GM03348 (cell line): ENCODE measurements around the gene TGFBR3.

ENCODE experiments used
- DNase-seq: peaks from one replicate; pipeline ENCODE4 v3.0.0; 2012; ENCODE audit warnings: low spot score

The TGFBR3 gene

DNA sequence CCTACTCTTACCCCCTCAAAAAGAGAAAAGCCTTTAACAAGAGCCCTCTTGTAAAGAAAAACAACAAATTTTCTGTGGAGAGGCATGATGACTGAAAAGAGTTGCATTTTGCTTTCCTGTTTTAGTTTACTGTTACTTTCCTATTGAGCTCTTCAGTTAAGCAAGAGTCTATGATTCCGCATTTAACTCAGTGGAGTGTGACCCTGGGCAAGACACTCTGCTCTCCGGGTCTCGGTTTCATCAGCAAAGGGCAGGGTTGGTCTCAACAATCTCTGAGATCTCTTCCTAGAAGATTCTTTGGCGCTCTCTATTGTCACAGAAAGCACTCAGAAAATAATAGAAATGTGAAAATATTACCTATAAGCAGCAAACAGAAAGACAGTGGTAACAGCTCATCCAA is 175.7 kb downstream of the TGFBR3 start:
- no peak for DNase-seq

DNA sequence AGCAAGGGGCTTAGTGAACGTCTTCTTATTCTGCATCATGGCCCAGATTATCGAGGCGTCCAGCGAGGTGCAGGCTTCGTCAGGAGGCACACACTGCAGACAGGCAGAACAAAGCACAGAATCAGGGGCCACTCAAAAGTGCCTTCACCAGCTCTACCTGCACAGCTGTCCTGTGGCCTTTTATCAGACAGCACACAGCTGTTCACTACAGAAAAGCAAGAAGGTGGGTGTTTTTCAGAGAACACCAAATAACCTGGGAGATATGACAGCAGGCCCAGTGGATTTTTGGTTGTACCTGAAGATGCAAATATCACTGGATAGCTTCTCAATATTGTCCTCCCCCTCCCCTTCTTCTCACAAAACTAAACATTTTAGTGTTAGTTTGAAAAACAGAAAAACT is 177.3 kb downstream of the TGFBR3 start:
- no peak for DNase-seq

DNA sequence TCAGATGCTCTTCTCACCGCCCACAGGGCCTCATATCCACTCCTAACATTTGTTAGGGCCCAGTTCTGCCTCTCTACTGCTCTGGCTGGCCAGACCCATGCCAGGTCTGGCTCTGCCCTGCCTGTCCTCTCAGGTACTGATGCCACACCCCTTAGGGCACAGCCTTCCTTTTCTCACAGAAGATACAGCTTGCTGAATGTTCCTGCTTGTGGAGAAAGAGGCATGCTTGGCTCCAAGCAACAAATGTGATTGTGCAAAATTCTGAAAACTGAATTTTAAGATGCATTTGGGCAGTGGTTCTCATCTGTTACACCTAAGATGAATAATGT is 178.1 kb downstream of the TGFBR3 start:
- DNase-seq: no peak

DNA sequence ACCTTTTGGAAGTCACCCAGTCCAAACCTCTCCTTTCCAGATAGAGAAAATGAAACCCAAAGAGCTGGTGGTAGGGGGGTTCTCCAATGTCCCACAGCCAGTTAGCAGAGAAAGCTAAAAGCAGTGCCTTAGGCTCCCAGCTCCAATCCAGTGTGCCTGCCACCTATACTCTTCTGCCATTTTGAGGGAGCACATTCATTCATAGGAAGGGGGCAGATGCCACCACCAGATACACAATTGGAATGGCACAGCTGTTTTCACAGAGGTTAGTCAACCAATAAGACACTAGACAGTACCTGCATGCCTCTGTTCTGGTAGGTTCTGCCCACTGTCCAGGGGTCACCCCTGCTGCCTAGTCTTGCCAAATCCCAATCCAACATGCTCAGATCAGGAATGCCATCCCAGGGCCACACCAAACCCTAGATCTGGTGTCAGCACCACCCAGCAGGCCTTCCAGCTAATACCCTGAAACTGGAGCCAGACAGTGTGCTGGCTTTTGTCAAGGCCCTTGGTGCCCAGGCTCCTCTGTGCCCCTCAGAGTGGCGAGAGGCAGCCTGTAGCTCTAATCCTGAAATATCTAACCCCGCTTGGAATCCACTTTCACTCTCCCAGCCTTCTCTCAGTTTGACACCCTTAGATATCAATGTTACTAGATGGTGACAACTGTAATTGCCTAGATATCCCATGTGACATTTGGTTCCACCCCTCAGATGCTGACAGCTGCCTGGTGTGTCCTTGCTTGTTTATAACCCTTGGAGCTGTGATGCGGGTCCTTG is 178.6 kb downstream of the TGFBR3 start:
- no peak for DNase-seq

DNA sequence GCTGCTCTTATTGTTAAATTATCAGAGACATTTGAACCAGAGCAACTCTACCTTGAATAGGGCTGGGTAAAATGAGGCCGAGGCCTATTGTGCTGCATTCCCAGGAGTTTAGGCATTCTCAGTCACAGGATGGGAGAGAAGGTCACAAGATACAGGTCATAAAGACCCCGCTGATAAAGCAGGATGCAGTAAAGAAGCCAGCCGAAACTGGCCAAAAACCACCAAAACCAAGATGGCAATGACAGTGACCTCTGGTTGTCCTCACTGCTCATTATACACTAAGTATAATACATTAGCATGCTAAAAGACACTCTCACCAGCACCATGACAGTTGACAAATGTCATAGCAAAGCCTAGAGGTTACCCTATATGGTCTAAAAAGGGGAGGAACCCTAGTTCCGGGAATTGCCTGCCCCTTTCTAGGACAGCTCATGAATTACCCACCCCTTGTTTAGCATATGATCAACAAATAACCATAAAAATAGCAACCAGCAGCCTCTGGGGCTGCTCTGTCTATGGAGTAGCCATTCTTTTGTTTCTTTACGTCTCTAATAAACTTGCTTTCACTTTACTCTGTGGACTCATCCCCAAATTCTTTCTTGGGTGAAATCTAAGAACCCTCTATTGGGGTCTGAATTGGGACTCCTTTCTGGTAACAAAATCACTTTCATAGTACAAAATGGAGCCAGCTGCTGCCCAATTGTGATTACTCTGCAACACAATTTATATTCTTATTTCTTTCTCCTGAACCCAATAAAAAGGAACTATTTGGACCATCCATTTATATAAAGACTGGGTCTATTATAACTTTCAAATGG is 179.6 kb downstream of the TGFBR3 start:
- no peak for DNase-seq

DNA sequence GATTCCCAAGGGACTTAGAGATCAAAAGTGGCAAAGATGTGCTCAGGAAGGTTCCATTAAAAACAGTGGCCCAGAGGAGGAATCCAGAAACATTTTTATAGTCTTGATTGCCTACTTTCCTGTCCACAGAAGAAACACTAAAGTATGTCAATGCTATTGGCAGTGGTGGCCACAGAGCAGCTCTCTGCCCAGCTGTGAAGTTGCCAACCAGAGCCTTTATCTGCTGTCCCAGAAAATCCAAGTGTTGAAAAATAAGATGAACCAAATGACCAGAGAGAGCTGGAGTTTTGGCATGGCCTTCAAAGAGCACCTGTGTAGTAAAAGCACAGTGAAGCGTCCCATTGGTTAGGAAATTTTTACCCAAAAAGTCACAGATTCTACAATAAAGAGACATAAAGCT is 181.2 kb downstream of the TGFBR3 start:
- no peak for DNase-seq

DNA sequence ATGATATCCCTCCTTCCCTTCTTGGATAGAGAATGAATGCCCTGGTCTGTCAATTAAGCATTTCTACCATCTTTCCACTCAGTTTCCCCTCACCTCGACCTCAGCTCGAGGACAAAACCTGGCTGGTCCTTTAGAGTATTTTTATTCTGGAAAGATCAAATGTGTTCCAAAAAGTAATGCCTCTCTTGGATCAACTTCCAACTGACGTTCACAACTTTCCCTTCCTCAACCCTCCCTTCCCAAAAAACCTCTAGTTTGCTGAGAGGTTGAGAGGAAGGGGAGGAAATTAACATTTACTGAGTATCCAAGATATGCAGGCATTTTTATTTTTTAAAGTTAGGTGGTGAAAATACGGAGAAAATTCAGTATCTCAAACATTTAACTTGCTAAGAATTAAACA is 182.9 kb downstream of the TGFBR3 start:
- DNase-seq: no peak

DNA sequence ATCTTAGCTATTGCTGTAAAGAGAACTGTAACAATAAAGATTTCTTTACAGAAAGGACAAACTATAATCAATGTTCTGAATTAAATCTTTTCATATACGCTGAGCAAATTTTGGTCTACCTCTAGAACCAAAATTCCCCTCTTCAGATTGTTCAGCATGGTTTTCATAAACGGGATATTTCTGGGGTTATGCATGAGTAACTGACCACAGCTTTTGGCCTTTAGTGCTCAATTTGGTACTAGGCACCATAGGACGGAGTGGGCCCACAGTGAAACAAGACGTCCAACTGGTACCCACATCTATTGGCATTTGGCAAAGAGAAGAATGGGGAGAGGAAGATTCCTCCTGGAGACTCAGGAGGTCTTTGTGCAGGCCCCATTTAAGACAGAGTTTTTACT is 184.5 kb downstream of the TGFBR3 start:
- DNase-seq: peak; percentile 25

DNA sequence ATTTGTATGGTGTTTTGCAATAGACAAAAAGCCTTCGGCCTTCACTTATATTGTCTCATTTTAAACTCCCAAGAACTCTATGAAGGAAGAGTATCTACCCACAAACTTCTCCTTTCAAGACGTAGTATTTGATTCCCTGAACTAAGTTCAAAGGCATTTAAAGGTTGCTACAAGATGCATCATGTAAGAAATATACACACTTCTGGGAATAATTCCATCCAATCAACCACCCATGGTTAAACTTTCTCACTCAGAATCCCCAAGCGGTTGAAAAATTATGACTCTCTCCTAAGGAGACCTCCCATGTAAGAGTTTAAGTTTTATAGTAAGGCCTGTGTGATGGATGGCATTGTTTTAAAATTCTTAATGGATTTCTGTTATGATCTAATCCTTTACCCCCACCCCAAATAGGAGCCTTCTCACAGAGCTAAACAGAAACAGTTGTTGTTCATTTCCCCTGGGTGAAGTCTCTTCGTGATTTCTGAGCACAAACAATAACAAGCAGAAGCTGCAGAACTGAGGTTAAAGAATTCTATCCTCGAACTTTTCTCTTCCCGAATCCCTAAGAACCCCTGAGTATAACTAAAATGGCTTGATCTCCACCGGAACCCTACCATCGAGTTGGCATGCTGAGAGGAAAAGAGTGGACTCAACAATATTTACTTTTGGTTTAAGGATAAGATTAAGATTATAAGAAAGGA is 185.0 kb downstream of the TGFBR3 start:
- peak; percentile 52 for DNase-seq

DNA sequence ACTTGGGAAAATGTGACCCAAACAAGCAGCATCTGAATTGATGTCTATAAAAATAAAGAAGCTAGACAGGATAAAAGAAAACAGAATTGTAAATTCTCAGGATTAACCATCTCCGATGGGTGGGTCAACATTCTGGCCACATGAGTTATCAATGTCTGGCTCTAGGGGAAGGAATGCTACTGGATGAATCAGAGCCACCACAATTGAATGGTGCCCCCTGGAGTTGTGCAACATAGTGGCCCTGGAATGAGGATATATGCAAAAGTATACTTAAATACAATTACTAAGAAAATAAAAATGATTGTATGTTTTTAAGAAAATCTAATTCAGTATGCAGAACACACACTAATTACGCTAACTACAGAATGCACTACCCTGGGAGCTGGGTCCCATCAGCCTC is 185.6 kb downstream of the TGFBR3 start:
- peak; percentile 60 for DNase-seq

DNA sequence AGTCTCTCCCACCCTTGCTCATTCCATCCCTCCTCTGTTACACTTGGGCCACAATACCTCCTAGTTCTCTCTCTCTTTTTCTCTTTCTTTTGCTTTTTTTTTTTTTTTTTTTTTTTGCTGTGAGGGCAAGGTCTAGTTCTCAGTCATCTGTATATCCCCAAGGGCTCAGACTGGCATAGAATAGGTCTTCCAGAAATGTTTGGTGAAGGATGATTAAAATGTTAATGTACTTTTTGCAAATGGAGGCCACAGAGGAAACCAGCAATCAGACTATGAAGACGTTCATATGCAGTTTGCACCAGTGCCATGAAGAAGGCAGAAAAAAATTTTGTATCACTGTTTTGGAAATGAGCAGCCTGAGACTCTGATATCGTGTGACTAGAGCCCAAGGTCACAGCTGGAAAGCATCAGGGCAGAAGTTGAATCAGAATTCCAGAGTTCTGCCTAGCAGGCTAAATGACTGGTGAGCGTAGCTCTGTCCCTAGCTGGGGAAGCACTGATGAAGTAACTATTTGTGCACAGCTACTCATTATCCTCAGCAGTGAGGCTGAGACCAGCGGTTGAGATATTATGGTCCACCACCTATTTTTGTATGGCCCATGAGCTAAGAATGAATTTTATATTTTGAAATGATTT is 186.5 kb downstream of the TGFBR3 start:
- DNase-seq: peak; percentile 74

DNA sequence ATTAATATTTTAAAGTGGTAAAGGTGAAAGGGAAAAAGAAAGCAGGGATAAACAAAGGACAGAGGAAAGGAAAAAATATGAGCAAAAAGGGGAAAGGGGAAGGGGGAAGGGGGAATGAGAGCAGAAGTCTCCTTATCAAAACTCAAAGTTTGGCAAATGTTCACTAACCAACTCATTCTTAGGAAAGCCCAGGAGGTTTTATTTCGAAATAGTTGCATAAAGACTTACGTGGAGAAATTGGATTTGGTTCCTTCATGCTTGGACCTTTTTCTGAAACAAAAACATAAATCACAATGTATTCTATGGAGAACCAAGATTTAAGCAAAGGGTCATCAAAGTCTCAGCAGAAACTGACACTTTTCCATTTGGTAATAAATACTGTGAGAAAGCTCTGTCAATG is 188.1 kb downstream of the TGFBR3 start:
- DNase-seq: peak; percentile 35

DNA sequence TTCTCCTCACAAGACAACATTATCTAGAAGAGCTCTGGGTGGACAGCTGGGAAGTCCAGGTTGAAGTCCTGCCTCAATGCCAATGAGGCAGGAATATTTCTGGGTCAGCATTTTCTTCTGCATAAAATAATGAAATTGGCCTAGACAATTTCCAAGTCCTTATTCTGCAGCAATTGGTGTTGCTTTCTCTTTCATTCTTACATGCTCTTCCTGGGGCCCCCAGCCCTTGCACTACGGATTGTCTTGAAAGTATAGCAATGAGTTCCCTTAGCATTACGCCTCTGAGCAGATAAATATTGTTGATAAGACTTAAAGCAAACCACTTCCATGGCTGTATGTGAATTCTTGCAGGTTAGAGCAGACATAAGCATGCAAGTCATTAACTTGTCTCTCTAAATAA is 188.5 kb downstream of the TGFBR3 start:
- DNase-seq: no peak

DNA sequence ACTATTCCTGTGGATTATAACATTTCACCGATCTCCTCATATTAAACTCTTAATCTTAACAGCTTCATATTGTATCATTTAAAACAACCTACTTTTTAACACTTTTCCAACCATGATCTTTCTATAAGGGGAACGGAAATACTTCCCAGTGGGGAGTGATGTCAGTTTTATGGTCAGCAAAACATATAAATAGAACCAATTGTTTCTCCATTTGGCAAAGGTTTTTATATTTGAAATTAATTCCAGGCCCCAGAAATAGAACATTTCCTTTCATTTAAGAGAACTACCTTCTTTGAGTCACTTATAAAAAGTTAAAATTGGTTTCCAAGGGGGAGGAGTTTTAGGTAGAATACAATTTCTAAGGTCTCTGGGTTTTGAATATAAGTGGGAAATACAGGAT is 189.6 kb downstream of the TGFBR3 start:
- no peak for DNase-seq

DNA sequence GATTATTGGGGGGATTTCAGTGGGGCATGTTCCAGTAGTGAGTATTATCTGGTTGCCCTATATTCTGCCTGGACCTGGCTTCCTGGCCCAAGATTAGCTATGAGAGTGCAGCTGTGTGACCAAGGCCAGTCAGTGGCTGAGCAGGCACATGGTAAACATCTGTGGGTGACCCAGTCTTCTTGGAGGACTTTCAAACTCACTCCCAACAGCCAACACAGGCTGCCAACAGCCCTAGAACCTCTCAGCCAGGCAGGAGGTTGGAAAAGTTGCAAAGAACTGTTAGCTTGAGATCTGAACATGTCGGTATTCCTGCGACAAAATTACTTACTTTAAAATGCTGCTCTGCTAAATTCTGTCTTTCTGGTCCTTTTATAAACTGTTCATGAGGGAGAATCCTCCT is 192.4 kb downstream of the TGFBR3 start:
- DNase-seq: peak; percentile 79

DNA sequence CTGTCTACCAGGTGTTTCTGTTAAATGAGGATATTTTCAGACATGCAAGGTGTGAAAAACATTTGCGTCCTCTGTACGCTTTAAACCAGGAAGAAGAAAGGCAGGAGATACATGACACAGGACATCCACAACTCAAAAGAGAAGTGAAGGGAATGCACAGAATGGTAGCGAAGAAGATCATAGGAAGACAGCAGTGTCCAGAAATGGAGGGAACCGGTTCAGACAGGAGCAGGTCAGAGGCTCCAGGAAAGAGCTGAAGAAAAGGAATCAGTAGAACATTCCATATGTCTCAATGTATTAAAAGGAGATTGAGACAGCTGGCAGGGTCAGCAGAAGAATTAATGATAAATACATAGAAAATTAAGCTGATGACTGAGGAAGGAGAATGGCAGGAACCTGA is 194.4 kb downstream of the TGFBR3 start:
- no peak for DNase-seq

DNA sequence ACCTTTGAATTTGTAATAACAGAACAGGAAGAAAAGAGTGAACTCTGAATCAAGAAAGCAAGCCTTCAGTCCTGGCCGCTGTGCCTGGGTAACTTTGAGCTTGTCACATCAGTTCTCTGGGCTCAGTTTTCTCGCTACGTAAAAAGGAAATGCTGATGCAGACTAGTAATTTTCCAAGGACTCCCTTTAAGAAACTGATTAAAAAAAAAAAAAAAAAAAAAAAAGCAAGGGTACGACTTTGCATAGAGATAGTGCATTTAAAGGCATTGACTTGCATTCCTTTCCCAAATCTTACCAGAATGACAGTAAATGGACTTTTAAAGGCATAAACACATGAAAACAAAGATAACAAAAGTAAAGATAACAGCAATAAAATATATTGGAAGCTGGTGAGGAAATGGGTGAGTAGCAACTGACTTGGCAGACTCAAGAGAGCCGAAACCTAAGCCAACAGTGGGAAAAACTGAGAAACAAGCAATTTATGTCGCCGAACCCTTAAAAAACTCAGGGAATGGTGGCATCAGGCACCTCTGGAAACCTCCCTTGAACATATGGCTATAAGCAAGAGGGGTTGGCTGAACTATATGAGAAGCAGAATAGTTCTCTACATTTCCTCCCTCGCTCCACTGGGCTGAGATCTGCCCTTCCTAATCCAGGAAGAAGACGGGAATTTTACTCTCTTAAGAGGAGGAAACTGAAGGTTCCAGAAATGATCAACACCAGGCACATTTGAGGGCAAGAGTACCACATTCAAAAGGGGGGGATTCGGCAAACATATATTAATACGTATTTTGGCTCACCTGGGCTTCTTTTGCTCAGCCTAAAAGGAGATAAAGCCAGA is 196.1 kb downstream of the TGFBR3 start:
- DNase-seq: no peak

DNA sequence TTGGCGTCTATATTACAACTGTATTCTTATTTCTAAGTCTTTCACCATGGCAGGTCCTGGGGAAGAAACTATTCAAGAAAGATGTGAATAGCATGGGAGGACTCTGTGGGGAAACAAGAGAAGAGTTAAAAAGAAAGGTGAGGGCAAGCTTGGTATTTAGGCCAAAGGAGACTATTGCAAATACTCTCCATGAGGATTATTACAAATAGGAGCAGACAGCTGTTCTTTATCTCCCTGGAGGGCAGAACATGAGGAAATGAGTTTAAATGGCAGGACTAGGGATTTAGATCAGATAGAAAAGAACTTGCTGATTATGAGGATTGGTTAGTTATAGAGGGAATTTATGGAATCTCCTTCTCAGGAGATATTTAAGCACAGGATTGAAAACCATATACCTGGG is 198.5 kb downstream of the TGFBR3 start:
- no peak for DNase-seq

DNA sequence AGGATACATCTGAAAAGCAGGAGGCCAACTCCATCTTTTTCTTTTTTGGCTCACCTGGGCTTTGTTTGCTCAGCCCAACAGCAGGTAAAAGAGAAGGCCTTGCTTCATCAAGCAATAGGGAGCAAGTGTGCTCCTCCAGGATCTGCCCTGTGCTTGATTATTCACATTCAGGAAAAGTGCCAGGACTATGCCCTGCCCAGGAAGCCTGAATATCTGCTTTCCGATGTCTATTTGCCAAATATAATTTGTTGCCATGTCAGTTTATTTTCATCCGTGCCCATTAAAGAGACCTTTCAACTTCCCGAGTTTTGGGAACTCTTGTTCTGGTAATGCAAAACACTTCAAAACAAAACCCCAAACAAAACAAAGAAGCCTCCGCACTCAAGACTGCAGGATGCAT is 200.0 kb downstream of the TGFBR3 start:
- peak; percentile 24 for DNase-seq

DNA sequence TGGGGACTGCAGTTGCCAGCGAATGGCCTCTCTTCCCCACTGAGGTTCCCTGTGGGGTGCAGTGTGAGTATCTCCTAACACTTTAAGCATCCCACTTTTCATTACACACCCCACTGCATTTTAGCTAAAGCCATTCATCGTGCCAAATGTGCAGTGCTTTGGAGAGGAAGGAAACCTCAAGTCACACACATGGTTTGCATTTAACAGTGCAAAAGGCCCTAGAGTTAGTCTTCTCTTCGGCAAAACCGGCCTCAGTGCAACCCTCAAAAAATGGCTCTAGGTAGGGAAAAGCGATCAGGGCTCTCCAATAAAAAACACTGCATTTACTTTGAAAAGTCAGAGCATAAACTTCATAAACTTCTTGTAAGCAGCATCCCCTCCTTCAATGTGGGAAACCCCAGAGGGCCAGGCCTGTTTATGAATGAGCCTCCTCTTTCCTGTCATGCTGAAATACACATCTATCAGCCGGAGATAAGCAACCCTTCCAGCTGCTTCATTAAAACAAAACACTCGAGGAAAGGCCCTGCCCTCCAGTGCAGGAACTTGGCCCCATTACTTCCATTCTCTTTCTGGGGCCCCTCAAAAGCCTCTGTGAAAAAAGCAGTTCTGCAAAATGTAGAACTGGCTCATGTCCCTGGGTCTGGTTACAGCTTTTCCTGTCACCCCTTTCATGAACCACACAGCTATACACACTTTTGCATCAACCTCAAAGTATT is 201.3 kb downstream of the TGFBR3 start:
- DNase-seq: peak; percentile 57

DNA sequence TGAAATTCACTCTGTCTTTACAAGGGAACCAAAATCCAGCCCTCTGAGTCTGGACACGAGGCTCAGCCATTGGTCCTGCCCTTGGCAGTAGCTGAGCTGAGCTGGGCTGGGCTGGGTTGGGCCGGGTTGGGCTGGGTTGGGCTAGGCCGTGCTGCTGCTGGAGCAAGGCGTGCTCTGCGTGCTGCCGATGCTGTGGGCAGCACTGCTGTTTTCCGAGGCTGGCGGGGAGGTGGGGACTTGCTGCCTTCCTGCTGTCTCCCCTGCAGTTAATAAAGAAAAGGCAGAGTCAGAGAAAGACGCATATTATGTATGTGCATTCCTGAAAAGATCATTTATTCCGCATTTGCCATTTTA is 202.4 kb downstream of the TGFBR3 start:
- DNase-seq: peak; percentile 29
